Calu3 (cell line): ENCODE results near the gene SLC26A11. TPM values are rescaled to one million over a fixed set of nuclear protein-coding genes. Genes with fewer than 3 reads are reported as not detected.

Experiments
- BruUV-seq: library from RNA; stranded (reverse); fragments of 400-500 nt; replicated peaks from 2 replicates; lab custom pipeline; 2021; lab: Mats Ljungman, UMichigan
- CTCF ChIA-PET: fragments of 300-600 bp; sonication (Branson Sonifier 250); formaldehyde crosslinking; loops from one replicate; lab custom pipeline; 2022; ENCODE audit warnings: antibody characterized with exemption; lab: Charles Lee
- DNase-seq: peaks from one replicate; pipeline ENCODE4 v3.0.0; 2022
- H3K27ac Mint-ChIP-seq: one replicate; pipeline ENCODE4 v1.8.0; 2022; ENCODE audit warnings: mixed read lengths; ENCODE audit not compliant: unreplicated experiment
- H3K27me3 Mint-ChIP-seq: one replicate; pipeline ENCODE4 v1.8.0; 2022; ENCODE audit warnings: mixed read lengths; ENCODE audit not compliant: unreplicated experiment
- H3K36me3 Mint-ChIP-seq: one replicate; pipeline ENCODE4 v1.8.0; 2022; ENCODE audit warnings: mild to moderate bottlenecking, moderate library complexity, mixed read lengths; ENCODE audit not compliant: insufficient read depth, unreplicated experiment
- H3K4me1 Mint-ChIP-seq: one replicate; pipeline ENCODE4 v1.8.0; 2022; ENCODE audit warnings: mild to moderate bottlenecking, low read depth, mixed read lengths; ENCODE audit not compliant: unreplicated experiment
- H3K4me3 Mint-ChIP-seq: one replicate; pipeline ENCODE4 v1.8.0; 2022; ENCODE audit warnings: mild to moderate bottlenecking, low read depth, moderate library complexity, mixed read lengths; ENCODE audit not compliant: unreplicated experiment
- H3K9me3 Mint-ChIP-seq: one replicate; pipeline ENCODE4 v1.8.0; 2022; ENCODE audit warnings: low read depth, mixed read lengths; ENCODE audit not compliant: unreplicated experiment
- intact Hi-C: fragments of 100-400 bp; cut with micrococcal nuclease; formaldehyde crosslinking; loops from one replicate; pipeline ENCODE4 v1.10.0; 2022; ENCODE audit not compliant: unreplicated experiment
- total RNA-seq: library from RNA; stranded (reverse); gene quantifications from 2 replicates; pipeline ENCODE4 v1.2.3, GENCODE V29; 2022
- TF ChIP-seq, protein P1 (sequence below): fragments of 200-600 bp; IDR thresholded peaks from one replicate; pipeline ENCODE4 v1.8.0; 2022; ENCODE audit warnings: antibody characterized with exemption; ENCODE audit not compliant: unreplicated experiment

Gene SLC26A11
- total RNA-seq, 1 experiment from 2014 or later = 7.2 TPM

DNA sequence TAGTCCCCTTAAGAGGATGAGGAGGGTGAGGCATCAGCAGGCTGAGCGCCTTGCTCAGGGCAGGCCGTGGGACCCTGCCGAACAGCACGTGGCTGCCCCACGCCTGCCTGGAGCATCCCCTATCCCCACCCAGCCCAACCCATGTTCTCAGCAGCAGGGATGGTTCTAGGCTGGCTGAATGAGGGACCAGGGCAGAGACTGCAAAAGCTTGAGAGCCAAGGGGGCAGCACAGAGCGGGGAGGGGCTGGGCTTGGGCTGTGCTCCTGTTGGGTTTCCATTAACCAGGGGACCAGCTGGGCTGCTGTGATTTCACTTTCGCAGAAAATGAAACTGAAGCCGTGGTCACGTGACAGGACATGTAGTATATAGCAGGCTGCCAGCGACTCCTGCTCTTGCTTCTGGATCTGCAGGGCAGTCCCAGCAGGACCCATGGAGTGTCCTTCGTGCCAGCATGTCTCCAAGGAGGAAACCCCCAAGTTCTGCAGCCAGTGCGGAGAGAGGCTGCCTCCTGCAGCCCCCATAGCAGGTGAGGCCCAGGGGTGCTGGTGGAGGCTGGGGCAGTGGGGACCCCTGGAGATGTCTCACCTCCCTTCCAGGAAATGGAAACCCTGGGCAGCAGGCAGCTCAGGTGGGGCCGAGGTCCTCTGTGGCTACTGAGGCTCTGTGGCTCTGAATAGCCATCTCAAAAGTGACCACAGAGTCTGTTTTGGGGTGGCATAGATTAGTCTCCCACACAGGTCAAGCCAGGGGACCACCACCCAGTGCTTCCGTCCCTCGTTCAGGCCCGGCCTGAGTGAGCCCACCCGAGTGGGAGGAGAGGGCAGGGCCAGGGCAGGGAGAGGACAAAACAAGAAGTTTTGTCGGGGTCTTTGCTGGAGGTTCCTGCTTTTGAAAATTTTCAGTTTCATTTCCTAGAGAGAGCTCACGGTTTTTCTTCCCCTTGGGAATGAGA lies 43.3 kb downstream of the SLC26A11 start:
- H3K27me3 Mint-ChIP-seq = no peaks in the 10 kb centered on the region
- H3K4me3 Mint-ChIP-seq = peak overlapping the region; percentile 79
- CTCF ChIA-PET = interaction anchor here (0.5 to 1.7 kb wide), 3 partner anchors 22 to 442 kb away, joined by 3 to 11 read pairs (median 5); partner anchors contain the start of gene GAA
- H3K9me3 Mint-ChIP-seq = no peaks in the 10 kb centered on the region
- intact Hi-C loops = no loop called here
- DNase-seq = peak; percentile 90
- TF ChIP-seq, protein P1, sequence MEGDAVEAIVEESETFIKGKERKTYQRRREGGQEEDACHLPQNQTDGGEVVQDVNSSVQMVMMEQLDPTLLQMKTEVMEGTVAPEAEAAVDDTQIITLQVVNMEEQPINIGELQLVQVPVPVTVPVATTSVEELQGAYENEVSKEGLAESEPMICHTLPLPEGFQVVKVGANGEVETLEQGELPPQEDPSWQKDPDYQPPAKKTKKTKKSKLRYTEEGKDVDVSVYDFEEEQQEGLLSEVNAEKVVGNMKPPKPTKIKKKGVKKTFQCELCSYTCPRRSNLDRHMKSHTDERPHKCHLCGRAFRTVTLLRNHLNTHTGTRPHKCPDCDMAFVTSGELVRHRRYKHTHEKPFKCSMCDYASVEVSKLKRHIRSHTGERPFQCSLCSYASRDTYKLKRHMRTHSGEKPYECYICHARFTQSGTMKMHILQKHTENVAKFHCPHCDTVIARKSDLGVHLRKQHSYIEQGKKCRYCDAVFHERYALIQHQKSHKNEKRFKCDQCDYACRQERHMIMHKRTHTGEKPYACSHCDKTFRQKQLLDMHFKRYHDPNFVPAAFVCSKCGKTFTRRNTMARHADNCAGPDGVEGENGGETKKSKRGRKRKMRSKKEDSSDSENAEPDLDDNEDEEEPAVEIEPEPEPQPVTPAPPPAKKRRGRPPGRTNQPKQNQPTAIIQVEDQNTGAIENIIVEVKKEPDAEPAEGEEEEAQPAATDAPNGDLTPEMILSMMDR = no peak
- no TSS peak for BruUV-seq
- H3K27ac Mint-ChIP-seq = peak overlapping the region; percentile 88
- H3K4me1 Mint-ChIP-seq = peaks cover 21% of the 10 kb centered on the region
- peaks cover 53% of the 10 kb centered on the region for H3K36me3 Mint-ChIP-seq

DNA sequence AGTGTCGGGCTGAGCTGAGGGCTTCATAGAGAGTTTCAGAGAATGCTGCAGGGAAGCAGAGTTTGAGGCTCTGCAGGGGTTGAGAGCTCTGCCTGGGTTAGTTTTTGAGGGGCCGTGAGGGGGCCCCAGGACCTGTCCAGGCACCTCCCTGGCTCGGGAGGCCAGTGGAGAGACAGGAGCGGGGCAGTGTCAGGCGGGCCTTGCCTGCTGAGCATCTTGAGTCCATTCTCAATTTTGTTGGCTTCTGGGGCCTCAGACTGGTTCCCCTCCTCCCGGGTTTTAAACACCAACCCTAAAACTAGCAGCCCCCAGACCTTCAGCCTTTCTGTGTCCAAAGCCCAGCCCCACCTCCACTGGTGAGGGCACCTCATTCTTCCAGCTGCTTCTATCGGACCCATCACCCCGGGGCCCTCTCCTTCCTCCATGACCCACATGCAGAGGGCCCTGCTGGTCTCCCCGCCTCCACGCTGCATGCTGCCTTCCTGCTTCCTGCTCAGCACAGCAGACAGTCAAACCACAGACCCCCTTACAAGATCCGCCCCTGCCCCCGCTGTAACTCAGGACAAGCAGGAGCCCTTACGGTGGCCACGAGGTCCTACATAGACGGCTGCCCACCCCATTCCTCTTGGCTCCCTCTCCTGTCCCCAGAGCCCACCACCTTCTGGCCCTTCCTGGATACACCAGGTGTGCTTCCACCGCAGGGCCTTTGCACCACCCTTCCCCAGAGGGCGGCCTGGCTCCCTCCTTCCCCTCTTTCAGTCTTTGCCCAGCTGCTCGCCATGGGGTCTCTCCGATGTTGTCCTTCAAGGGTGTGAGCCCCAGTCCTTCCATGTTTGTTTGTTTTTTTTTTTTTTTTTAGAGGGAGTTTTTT lies 44.2 kb downstream of the SLC26A11 start:
- peaks cover 16% of the 10 kb centered on the region for H3K4me1 Mint-ChIP-seq
- TF ChIP-seq, protein P1 = no peak

DNA sequence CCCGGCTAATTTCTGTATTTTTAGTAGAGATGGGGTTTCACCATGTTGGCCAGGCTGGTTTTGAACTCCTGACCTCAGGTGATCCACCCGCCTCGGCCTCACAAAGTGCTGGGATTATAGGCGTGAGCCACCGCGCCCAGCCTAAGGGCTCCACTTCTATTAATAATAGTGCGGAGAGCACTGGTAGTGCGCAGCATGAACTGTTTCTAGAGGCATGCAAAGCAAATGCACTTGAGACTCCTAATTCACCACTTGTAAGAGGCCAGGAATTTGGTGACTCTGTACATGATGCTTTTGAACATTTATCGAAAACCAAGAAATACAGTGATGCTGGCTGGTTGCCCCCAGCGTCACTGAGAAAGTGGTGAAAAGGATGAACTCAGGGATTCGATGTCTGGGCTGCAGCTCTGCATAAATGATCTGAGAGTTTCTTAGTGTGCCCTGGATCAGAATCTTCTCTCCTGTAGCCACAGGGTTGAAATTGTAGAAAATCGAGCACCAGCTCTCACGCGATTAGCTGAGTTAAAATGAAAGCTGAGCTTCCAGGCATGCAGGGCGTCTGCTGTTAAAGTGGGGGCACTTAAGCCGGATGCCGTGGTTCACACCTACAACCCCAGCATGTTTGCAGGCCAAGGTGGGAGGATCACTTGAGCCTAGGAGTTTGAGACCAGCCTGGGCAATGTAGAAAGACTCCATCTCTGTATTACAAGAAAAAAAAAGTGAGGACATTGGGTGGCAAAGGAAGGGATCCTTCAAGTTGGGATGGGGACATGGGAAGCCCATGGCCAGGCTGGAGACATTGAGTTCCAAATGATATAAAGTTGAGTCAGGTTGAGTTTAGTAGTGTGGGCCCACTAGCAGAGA lies 45.2 kb downstream of the SLC26A11 start:
- TSS peak; percentile 29 for BruUV-seq
- no peak for DNase-seq
- peaks cover 10% of the 10 kb centered on the region for H3K4me1 Mint-ChIP-seq
- intact Hi-C loops = no loop called here
- H3K36me3 Mint-ChIP-seq = peaks cover 46% of the 10 kb centered on the region
- H3K27me3 Mint-ChIP-seq = no peaks in the 10 kb centered on the region
- no peaks in the 10 kb centered on the region for H3K9me3 Mint-ChIP-seq
- TF ChIP-seq, protein P1 = no peak
- CTCF ChIA-PET = no interaction called here
- H3K4me3 Mint-ChIP-seq = peak overlapping the region; percentile 79
- peak overlapping the region; percentile 88 for H3K27ac Mint-ChIP-seq

More for the DNA sequence above, 44.2 kb downstream of the SLC26A11 start:
- CTCF ChIA-PET = interaction anchor here (1.7 kb wide), 1 partner anchor 163 kb away, joined by 11 read pairs; the partner anchor contains the start of gene GAA
- Mint-ChIP-seq H3K9me3 (no peaks in the 10 kb centered on the region), H3K27ac (peak overlapping the region; percentile 88), H3K27me3 (no peaks in the 10 kb centered on the region), H3K4me3 (peak overlapping the region; percentile 79), H3K36me3 (peaks cover 52% of the 10 kb centered on the region)
- DNase-seq = no peak
- intact Hi-C loops = no loop called here
- BruUV-seq = no TSS peak
